Caco-2 (cell line): ENCODE data around the gene EFNA1. TPM values are rescaled to one million over a fixed set of nuclear protein-coding genes. Genes with fewer than 3 reads are reported as not detected.

ENCODE experiments used
- BruUV-seq: library from RNA; stranded (reverse); fragments of 400-500 nt; replicated peaks from 2 replicates; lab custom pipeline; 2021; lab: Mats Ljungman, UMichigan
- CTCF ChIA-PET: fragments of 300-600 bp; sonication (Branson Sonifier 250); formaldehyde crosslinking; loops from one replicate; lab custom pipeline; 2022; ENCODE audit warnings: antibody characterized with exemption; lab: Charles Lee
- POLR2A ChIA-PET: fragments of 300-600 bp; sonication (Branson Sonifier 250); formaldehyde crosslinking; loops from one replicate; lab custom pipeline; 2022; ENCODE audit warnings: antibody characterized with exemption; lab: Charles Lee
- DNase-seq, 2 experiments: peaks; one replicate each; pipeline versions ENCODE4 v3.0.0 to v3.0.0-alpha.2; 2020 to 2022
- H3K27me3 ChIP-seq: replicated peaks from 2 replicates; pipeline ENCODE4 v1.6.0; 2011; ENCODE audit warnings: low read length; ENCODE audit not compliant: control insufficient read depth, insufficient read depth
- H3K36me3 ChIP-seq: 2 replicates; pipeline ENCODE4 v1.5.1; 2011; ENCODE audit warnings: low read length; ENCODE audit not compliant: control insufficient read depth, insufficient read depth
- H3K4me1 ChIP-seq: fragments of 250-450 bp; sonication (Bioruptor Pico); 2 replicates; pipeline ENCODE4 v1.5.1; 2020; ENCODE audit warnings: mild to moderate bottlenecking
- H3K4me3 ChIP-seq: 2 replicates; pipeline ENCODE4 v1.5.1; 2011; ENCODE audit warnings: low read depth, mild to moderate bottlenecking, control low read depth, low read length
- H3K9me3 ChIP-seq: fragments of 250-450 bp; sonication (Bioruptor Pico); 2 replicates; pipeline ENCODE4 v1.5.1; 2020; ENCODE audit warnings: mild to moderate bottlenecking, moderate library complexity
- H3K27ac Mint-ChIP-seq: one replicate; pipeline ENCODE4 v1.8.0; 2022; ENCODE audit warnings: mixed read lengths; ENCODE audit not compliant: unreplicated experiment
- H3K27me3 Mint-ChIP-seq: one replicate; pipeline ENCODE4 v1.8.0; 2022; ENCODE audit warnings: mixed read lengths; ENCODE audit not compliant: insufficient read depth, unreplicated experiment
- H3K36me3 Mint-ChIP-seq: one replicate; pipeline ENCODE4 v1.8.0; 2022; ENCODE audit warnings: mild to moderate bottlenecking, mixed read lengths; ENCODE audit not compliant: insufficient read depth, unreplicated experiment
- H3K4me1 Mint-ChIP-seq: one replicate; pipeline ENCODE4 v1.8.0; 2022; ENCODE audit warnings: low read depth, mixed read lengths; ENCODE audit not compliant: unreplicated experiment
- H3K4me3 Mint-ChIP-seq: one replicate; pipeline ENCODE4 v1.8.0; 2022; ENCODE audit warnings: mild to moderate bottlenecking, moderate library complexity, mixed read lengths; ENCODE audit not compliant: unreplicated experiment
- H3K9me3 Mint-ChIP-seq: one replicate; pipeline ENCODE4 v1.8.0; 2022; ENCODE audit warnings: mixed read lengths; ENCODE audit not compliant: unreplicated experiment
- CTCF ChIP-seq, 2 experiments: fragments of 200-600 bp in 1 of 2; IDR thresholded peaks; 1 replicate in 1 of 2; 2 replicates in 1 of 2; pipeline versions ENCODE4 v1.5.1 to v1.8.0; 2011 to 2022; ENCODE audit warnings: antibody characterized with exemption in 1 of 2, control low read depth in 1 of 2, inconsistent platforms in 1 of 2, low read depth in 1 of 2, low read length in 1 of 2, mild to moderate bottlenecking in 1 of 2, moderate library complexity in 1 of 2; ENCODE audit not compliant: insufficient read depth in 1 of 2, severe bottlenecking in 1 of 2, unreplicated experiment in 1 of 2
- intact Hi-C: fragments of 100-400 bp; cut with micrococcal nuclease; formaldehyde crosslinking; loops from one replicate; pipeline ENCODE4 v1.10.0; 2022; ENCODE audit not compliant: unreplicated experiment
- total RNA-seq: library from RNA; stranded (reverse); gene quantifications from 2 replicates; pipeline ENCODE4 v1.2.3, GENCODE V29; 2022

EFNA1 gene
- total RNA-seq, 1 experiment from 2014 or later, result 47.9 TPM

DNA sequence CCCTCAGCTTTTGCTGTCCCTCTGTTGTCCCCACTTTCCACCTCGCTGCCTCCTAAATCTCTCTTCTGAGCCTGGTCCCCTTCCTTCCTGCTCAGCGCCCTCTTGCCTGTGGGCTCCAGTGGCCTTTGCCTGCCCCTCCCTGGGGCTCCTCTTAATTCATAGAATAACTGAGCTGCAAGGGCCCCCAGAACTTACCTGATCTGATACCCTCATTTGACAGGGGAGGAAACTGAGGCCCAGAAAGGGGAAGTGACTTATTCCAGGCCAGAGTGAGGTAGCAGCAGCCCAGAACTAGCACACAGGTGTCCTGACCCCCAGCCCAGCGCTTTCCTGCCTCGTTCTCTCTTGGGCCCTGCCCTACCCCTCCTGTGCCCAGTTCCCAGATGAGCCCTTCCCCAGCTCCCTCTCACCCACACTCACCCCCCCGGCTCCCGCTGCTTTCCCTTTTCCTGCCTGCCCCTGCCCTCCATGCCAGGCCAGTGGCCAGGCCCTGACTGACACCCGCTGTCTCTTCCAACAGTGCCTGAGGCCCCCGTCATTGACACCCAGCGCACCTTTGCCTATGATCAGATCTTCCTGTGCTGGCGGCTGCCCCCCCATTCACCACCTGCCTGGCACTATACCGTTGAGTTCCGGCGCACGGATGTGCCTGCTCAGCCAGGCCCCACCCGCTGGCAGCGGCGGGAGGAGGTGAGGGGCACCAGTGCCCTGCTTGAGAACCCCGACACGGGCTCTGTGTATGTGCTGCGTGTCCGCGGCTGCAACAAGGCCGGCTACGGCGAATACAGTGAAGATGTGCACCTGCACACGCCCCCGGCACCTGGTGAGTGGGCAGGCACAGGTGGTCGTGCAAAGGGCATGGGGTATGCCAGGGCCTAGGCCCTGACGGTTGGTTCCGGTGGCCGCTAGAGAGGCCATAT, 51.7 kb downstream of the EFNA1 start:
- intact Hi-C loops, result no loop called here
- Histone ChIP-seq H3K4me1 (0 out of 2 replicates have a peak, but pooled peaks cover 9% of the 10 kb centered on the region), H3K36me3 (no peaks in the 10 kb centered on the region), H3K4me3 (no peak overlapping the region), H3K9me3 (no peaks in the 10 kb centered on the region), H3K27me3 (no peaks in the 10 kb centered on the region)
- no peaks in the 10 kb centered on the region for H3K36me3 Mint-ChIP-seq
- H3K27me3 Mint-ChIP-seq, result no peaks in the 10 kb centered on the region
- H3K4me1 Mint-ChIP-seq, result peaks cover 8% of the 10 kb centered on the region
- no peak overlapping the region for H3K4me3 Mint-ChIP-seq
- ChIA-PET POLR2A (no interaction called here), CTCF (interaction anchor here (0.6 to 2.7 kb wide), 2 partner anchors 14 to 15 kb away, joined by 3 to 24 read pairs; no protein-coding TSS in a partner anchor)
- no peak for TF ChIP-seq CTCF (IDR thresholded peaks at IDR 0.05; ENCODE audit: insufficient read depth in 1 of 2, low read depth in 1 of 2, low read length in 1 of 2, severe bottlenecking in 1 of 2, unreplicated experiment in 1 of 2)
- H3K27ac Mint-ChIP-seq, result no peak overlapping the region
- no peaks in the 10 kb centered on the region for H3K9me3 Mint-ChIP-seq
- peak in 1 of 2 experiments; percentile 15 for DNase-seq
- BruUV-seq, result no TSS peak

DNA sequence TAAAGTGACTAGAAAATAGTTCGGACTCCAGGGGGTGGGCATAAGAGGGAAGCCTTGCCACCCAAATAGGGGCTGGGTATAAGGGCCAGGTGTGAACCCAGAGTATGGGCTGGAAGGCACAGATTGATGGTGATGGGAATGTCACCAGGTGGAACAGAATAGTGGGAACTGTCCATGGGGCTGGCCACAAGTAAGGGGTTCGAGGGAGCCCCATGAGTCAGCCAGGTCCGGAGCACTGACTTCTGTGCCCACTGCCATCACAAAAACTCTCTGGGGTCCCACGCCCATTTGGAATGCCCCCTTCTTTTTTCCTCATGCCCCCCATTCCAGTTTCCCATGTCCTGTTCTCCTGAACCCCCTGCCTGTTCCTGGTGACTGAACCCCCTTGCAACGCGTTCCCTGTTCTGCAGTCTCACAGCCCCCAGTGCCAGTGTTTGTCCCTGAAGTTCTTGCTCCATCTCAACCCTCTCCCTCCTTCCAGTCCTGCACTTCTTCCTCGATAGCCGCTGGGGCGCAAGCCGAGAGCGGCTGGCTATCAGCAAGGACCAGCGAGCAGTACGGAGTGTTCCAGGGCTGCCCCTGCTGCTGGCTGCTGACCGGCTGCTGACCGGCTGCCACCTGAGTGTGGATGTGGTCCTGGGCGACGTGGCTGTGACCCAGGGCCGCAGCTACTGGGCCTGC, 53.8 kb downstream of the EFNA1 start:
- Mint-ChIP-seq H3K9me3 (no peaks in the 10 kb centered on the region), H3K36me3 (no peaks in the 10 kb centered on the region), H3K4me3 (no peak overlapping the region), H3K4me1 (peaks cover 18% of the 10 kb centered on the region), H3K27ac (no peak overlapping the region), H3K27me3 (no peaks in the 10 kb centered on the region)
- DNase-seq, result no peak
- intact Hi-C loops, result no loop called here
- Histone ChIP-seq H3K36me3 (no peaks in the 10 kb centered on the region), H3K4me3 (no peak overlapping the region), H3K4me1 (peaks cover 21% of the 10 kb centered on the region), H3K9me3 (no peaks in the 10 kb centered on the region), H3K27me3 (no peaks in the 10 kb centered on the region)
- CTCF ChIA-PET, result interaction anchor here (0.6 kb wide), 1 partner anchor 238 kb away, joined by 12 read pairs; no protein-coding TSS in a partner anchor
- POLR2A ChIA-PET, result no interaction called here
- no TSS peak for BruUV-seq
- TF ChIP-seq CTCF (IDR thresholded peaks at IDR 0.05; ENCODE audit: insufficient read depth in 1 of 2, low read depth in 1 of 2, low read length in 1 of 2, severe bottlenecking in 1 of 2, unreplicated experiment in 1 of 2), result no peak

DNA sequence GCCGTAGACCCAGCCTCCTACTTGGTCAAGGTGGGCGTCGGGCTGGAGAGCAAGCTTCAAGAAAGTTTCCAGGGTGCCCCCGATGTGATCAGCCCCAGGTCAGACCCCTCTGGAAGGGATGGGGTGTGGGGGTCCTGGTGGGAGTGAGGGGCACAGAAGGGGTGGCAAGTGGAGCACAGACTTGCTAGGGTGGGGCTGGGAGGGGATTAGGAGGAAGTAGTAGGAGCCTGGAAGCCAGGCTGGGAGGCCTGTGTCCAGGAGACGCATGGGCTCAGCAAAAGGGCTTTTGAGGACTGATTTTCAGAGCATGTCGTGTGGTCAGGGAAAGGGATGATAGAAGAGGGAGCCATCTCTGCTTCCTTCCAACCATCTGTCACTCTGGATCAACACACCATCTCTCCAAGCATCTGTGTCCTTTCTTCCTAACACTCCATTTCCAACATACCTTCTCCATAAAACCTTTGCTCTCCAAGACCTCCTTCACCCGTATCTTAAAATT, 54.4 kb downstream of the EFNA1 start:
- Histone ChIP-seq H3K27me3 (no peaks in the 10 kb centered on the region), H3K36me3 (no peaks in the 10 kb centered on the region), H3K4me3 (no peak overlapping the region), H3K4me1 (peaks cover 21% of the 10 kb centered on the region), H3K9me3 (no peaks in the 10 kb centered on the region)
- ChIA-PET CTCF (interaction anchor here (0.6 kb wide), 1 partner anchor 239 kb away, joined by 12 read pairs; no protein-coding TSS in a partner anchor), POLR2A (no interaction called here)
- no peaks in the 10 kb centered on the region for H3K9me3 Mint-ChIP-seq
- H3K4me3 Mint-ChIP-seq, result no peak overlapping the region
- no peaks in the 10 kb centered on the region for H3K27me3 Mint-ChIP-seq
- H3K36me3 Mint-ChIP-seq, result no peaks in the 10 kb centered on the region
- intact Hi-C loops, result no loop called here
- H3K27ac Mint-ChIP-seq, result no peak overlapping the region
- H3K4me1 Mint-ChIP-seq, result peaks cover 23% of the 10 kb centered on the region
- TF ChIP-seq CTCF (IDR thresholded peaks at IDR 0.05; ENCODE audit: insufficient read depth in 1 of 2, low read depth in 1 of 2, low read length in 1 of 2, severe bottlenecking in 1 of 2, unreplicated experiment in 1 of 2), result no peak
- DNase-seq, result peak in 1 of 2 experiments; percentile 22
- BruUV-seq, result no TSS peak
